Nucleus accumbens (tissue), 56 donors: Measurements from ENCODE around the gene PRR9.
"Not testable (repeated sequence)": the region's sequence is repeated elsewhere in the genome, so short reads cannot be mapped to it uniquely, and the experiment has no call there.

Experiments used
- DNase-seq, 56 donors: peaks; one replicate each; lab custom pipeline; 2025; lab: John Stamatoyannopoulos, UW

The PRR9 gene

GRCh38 chr1:153217212-153217611 lies at the start of gene PRR9:
PRR9 (plus strand) TSS chr1:153217584; CDS start chr1:153218145, 561 bp downstream.
- DNase-seq = no peak

- DNase-seq = no peak
These were observed 48.7 kb upstream of the PRR9 start for GRCh38 chr1:153168686-153169085.

GRCh38 chr1:153174624-153175023 lies 42.8 kb upstream of the PRR9 start:
- no peak for DNase-seq

- no peak for DNase-seq
These were observed 38.5 kb upstream of the PRR9 start for GRCh38 chr1:153178922-153179321.

GRCh38 chr1:153180556-153180955 lies 36.8 kb upstream of the PRR9 start:
- DNase-seq = no peak

GRCh38 chr1:153188301-153188700 lies 29.1 kb upstream of the PRR9 start:
- DNase-seq = not testable (repeated sequence)

GRCh38 chr1:153190373-153190772 lies 27.0 kb upstream of the PRR9 start:
- DNase-seq = no peak

- no peak for DNase-seq
These were observed 24.7 kb upstream of the PRR9 start for GRCh38 chr1:153192697-153193096.

- DNase-seq = no peak
These were observed 22.9 kb upstream of the PRR9 start for GRCh38 chr1:153194331-153195050.

- DNase-seq = no peak
These were observed 22.2 kb upstream of the PRR9 start for GRCh38 chr1:153195216-153195615.

- no peak for DNase-seq
These were observed 15.4 kb upstream of the PRR9 start for GRCh38 chr1:153202006-153202405.

- DNase-seq = no peak
These were observed 14.3 kb upstream of the PRR9 start, which contains the start of gene LELP1 for GRCh38 chr1:153203130-153203529. LELP1 (plus strand) TSS chr1:153203430; CDS start chr1:153204708, 1,278 bp downstream.

- no peak for DNase-seq
These were observed 10.8 kb upstream of the PRR9 start for GRCh38 chr1:153206631-153207030.

GRCh38 chr1:153210206-153210605 lies 7.2 kb upstream of the PRR9 start:
- no peak for DNase-seq

GRCh38 chr1:153212201-153212600 lies 5.2 kb upstream of the PRR9 start:
- DNase-seq = no peak

- DNase-seq = no peak
These were observed 3.9 kb upstream of the PRR9 start for GRCh38 chr1:153213519-153213918.

GRCh38 chr1:153217744-153218416 lies 496 bp downstream of the PRR9 start:
- DNase-seq = no peak

GRCh38 chr1:153220606-153221303 lies 3.4 kb downstream of the PRR9 start:
- peak in 26 of 56 donors; percentile 2 to 55 (median 19) for DNase-seq

- peak in 48 of 56 donors; percentile 2 to 78 (median 40) for DNase-seq
These were observed 5.9 kb downstream of the PRR9 start for GRCh38 chr1:153223040-153223891.

GRCh38 chr1:153227810-153228209 lies 10.4 kb downstream of the PRR9 start:
- DNase-seq = no peak
